NCI-H345 (cell line): Measurements from ENCODE around the gene KLHL21.

Experiments
- DNase-seq: peaks from one replicate; lab custom pipeline; 2025; lab: John Stamatoyannopoulos, UW

Gene KLHL21

GRCh38 chr1:6547301-6547700 is 55.4 kb downstream of the KLHL21 start:
- DNase-seq, result no peak

- DNase-seq, result no peak
These were observed 56.3 kb downstream of the KLHL21 start for GRCh38 chr1:6546326-6546725.

GRCh38 chr1:6545276-6546112 is 57.2 kb downstream of the KLHL21 start:
- no peak for DNase-seq

GRCh38 chr1:6544831-6545230 is 57.8 kb downstream of the KLHL21 start:
- DNase-seq, result no peak
